CD4-positive, alpha-beta memory T cell (primary cell): ENCODE measurements around the gene CLOCK. TPM values are rescaled to one million over a fixed set of nuclear protein-coding genes. Genes with fewer than 3 reads are reported as not detected.

Experiments
- CTCF ChIA-PET: fragments of 350-600 bp; sonication (Branson Sonifier 250); formaldehyde crosslinking; loops from one replicate; lab custom pipeline; 2021; ENCODE audit warnings: inconsistent platforms; ENCODE audit not compliant: partially characterized antibody; lab: Charles Lee
- POLR2A ChIA-PET: fragments of 350-600 bp; sonication (Branson Sonifier 250); formaldehyde crosslinking; loops from one replicate; lab custom pipeline; 2021; ENCODE audit not compliant: partially characterized antibody; lab: Charles Lee
- DNase-seq, 5 donors: peaks; one replicate each; pipeline versions ENCODE4 v3.0.0 to v3.0.0-alpha.2; 2020 to 2022; ENCODE audit warnings: mixed read lengths in 1 of 5
- H3K27ac ChIP-seq: one replicate; pipeline ENCODE4 v1.7.0; 2013; ENCODE audit warnings: low read depth, low read length
- H3K27me3 ChIP-seq: 2 replicates; pipeline ENCODE4 v1.7.0; 2013; ENCODE audit warnings: mild to moderate bottlenecking, low read length, moderate library complexity; ENCODE audit not compliant: insufficient read depth
- H3K36me3 ChIP-seq: 2 replicates; pipeline ENCODE4 v1.7.0; 2013; ENCODE audit warnings: mild to moderate bottlenecking, low read length, moderate library complexity; ENCODE audit not compliant: insufficient read depth
- H3K4me1 ChIP-seq: 2 replicates; pipeline ENCODE4 v1.7.0; 2013; ENCODE audit warnings: mild to moderate bottlenecking, low read length, moderate library complexity; ENCODE audit not compliant: insufficient read depth
- H3K4me3 ChIP-seq, 2 donors: one replicate each; pipeline ENCODE4 v1.7.0; 2013; ENCODE audit warnings: low read length in 2 of 2, mild to moderate bottlenecking in 1 of 2
- H3K9me3 ChIP-seq, 2 donors: one replicate each; pipeline ENCODE4 v1.7.0; 2013; ENCODE audit warnings: low read length in 2 of 2, control low read depth in 1 of 2; ENCODE audit not compliant: control insufficient read depth in 1 of 2
- H3K27ac Mint-ChIP-seq, 7 donors: one replicate each; pipeline ENCODE4 v1.8.0; 2020 to 2021; ENCODE audit warnings: mixed read lengths in 7 of 7, mild to moderate bottlenecking in 6 of 7, inconsistent platforms in 3 of 7, moderate library complexity in 3 of 7
- H3K27me3 Mint-ChIP-seq, 2 donors: one replicate each; pipeline ENCODE4 v1.8.0; 2020 to 2021; ENCODE audit warnings: mixed read lengths in 2 of 2
- H3K36me3 Mint-ChIP-seq, 2 donors: one replicate each; pipeline ENCODE4 v1.8.0; 2020 to 2021; ENCODE audit warnings: mixed read lengths in 2 of 2, inconsistent platforms in 1 of 2, mild to moderate bottlenecking in 1 of 2
- H3K4me1 Mint-ChIP-seq, 4 donors: one replicate each; pipeline ENCODE4 v1.8.0; 2020 to 2021; ENCODE audit warnings: mixed read lengths in 4 of 4, mild to moderate bottlenecking in 1 of 4
- H3K4me3 Mint-ChIP-seq, 8 donors: one replicate each; pipeline ENCODE4 v1.8.0; 2020 to 2021; ENCODE audit warnings: mixed read lengths in 8 of 8, mild to moderate bottlenecking in 7 of 8, moderate library complexity in 6 of 8, inconsistent platforms in 3 of 8
- H3K9me3 Mint-ChIP-seq, 8 donors: one replicate each; pipeline ENCODE4 v1.8.0; 2020 to 2021; ENCODE audit warnings: mixed read lengths in 8 of 8, mild to moderate bottlenecking in 5 of 8, inconsistent platforms in 3 of 8, moderate library complexity in 1 of 8
- intact Hi-C: fragments of 100-400 bp; cut with micrococcal nuclease; formaldehyde crosslinking; loops from one replicate; pipeline ENCODE4 v1.15.1; 2023
- polyA plus RNA-seq, 2 donors: library from polyadenylated mRNA; unstranded; fragments of 300-500 nt; fragmentation: Illumina TruSeq; gene quantifications; one replicate each; pipeline ENCODE4 v1.2.3, GENCODE V29; 2021
- total RNA-seq, 2 experiments: library from RNA; stranded (reverse); gene quantifications; one replicate each; pipeline ENCODE4 v1.2.3, GENCODE V29; 2021

CLOCK gene
- total and polyA plus RNA-seq, 4 experiments from 2014 or later: 2.1 to 15.4 (median 9.8) TPM

GRCh38 chr4:55530167-55530566, 16.5 kb downstream of the CLOCK start:
- H3K4me1 ChIP-seq: no peaks in the 10 kb centered on the region
- H3K4me3 ChIP-seq: no peak overlapping the region
- no peaks in the 10 kb centered on the region for H3K9me3 ChIP-seq
- no peaks in the 10 kb centered on the region for H3K36me3 ChIP-seq
- Mint-ChIP-seq H3K27me3 (no peaks in the 10 kb centered on the region), H3K4me3 (no peak overlapping the region), H3K9me3 (peaks cover 0 to 28% (median 13%) of the 10 kb centered on the region in 8 donors), H3K27ac (no peak overlapping the region), H3K4me1 (peaks cover 13 to 28% (median 21%) of the 10 kb centered on the region in 4 donors), H3K36me3 (peaks cover 31 to 44% of the 10 kb centered on the region in 2 donors)
- CTCF ChIA-PET: interaction anchor here (1.0 to 1.6 kb wide), 2 partner anchors 9 to 13 kb away, joined by 3 read pairs; no protein-coding TSS in a partner anchor
- no peak for DNase-seq
- H3K27ac ChIP-seq: no peak overlapping the region
- H3K27me3 ChIP-seq: no peaks in the 10 kb centered on the region
- intact Hi-C loops: no loop called here
- POLR2A ChIA-PET: interaction anchor here (1.7 kb wide), 1 partner anchor 16 kb away, joined by 4 read pairs; no protein-coding TSS in a partner anchor

GRCh38 chr4:55528491-55528890, 18.2 kb downstream of the CLOCK start:
- no peaks in the 10 kb centered on the region for H3K4me1 ChIP-seq
- H3K4me3 ChIP-seq: no peak overlapping the region
- H3K27ac Mint-ChIP-seq: peak overlapping the region in 1 of 7 donors; percentile 49
- no peak for DNase-seq
- intact Hi-C loops: no loop called here
- peaks cover 10 to 21% (median 14%) of the 10 kb centered on the region in 4 donors for H3K4me1 Mint-ChIP-seq
- H3K4me3 Mint-ChIP-seq: no peak overlapping the region
- no peaks in the 10 kb centered on the region for H3K27me3 Mint-ChIP-seq
- H3K9me3 ChIP-seq: no peaks in the 10 kb centered on the region
- ChIA-PET POLR2A (no interaction called here), CTCF (no interaction called here)
- peaks cover 0 to 24% (median 13%) of the 10 kb centered on the region in 8 donors for H3K9me3 Mint-ChIP-seq
- H3K27me3 ChIP-seq: no peaks in the 10 kb centered on the region
- H3K36me3 Mint-ChIP-seq: peaks cover 23 to 41% of the 10 kb centered on the region in 2 donors
- no peaks in the 10 kb centered on the region for H3K36me3 ChIP-seq
- no peak overlapping the region for H3K27ac ChIP-seq

- H3K4me3 Mint-ChIP-seq: no peak overlapping the region
- intact Hi-C loops: no loop called here
- CTCF ChIA-PET: no interaction called here
- no peaks in the 10 kb centered on the region for H3K36me3 ChIP-seq
- H3K4me3 ChIP-seq: no peak overlapping the region
- H3K27me3 Mint-ChIP-seq: no peaks in the 10 kb centered on the region
- no peaks in the 10 kb centered on the region for H3K9me3 ChIP-seq
- H3K9me3 Mint-ChIP-seq: peaks cover 0 to 4% (median 2%) of the 10 kb centered on the region in 8 donors
- no peak overlapping the region for H3K27ac Mint-ChIP-seq
- H3K4me1 Mint-ChIP-seq: peaks cover 0 to 19% (median 9%) of the 10 kb centered on the region in 4 donors
- no peak for DNase-seq
- POLR2A ChIA-PET: no interaction called here
- H3K36me3 Mint-ChIP-seq: peaks cover 8 to 23% of the 10 kb centered on the region in 2 donors
- no peaks in the 10 kb centered on the region for H3K4me1 ChIP-seq
- H3K27me3 ChIP-seq: no peaks in the 10 kb centered on the region
- H3K27ac ChIP-seq: no peak overlapping the region
These were observed 21.7 kb downstream of the CLOCK start for GRCh38 chr4:55524844-55525571.

GRCh38 chr4:55518442-55518841, 28.3 kb downstream of the CLOCK start:
- ChIA-PET CTCF (no interaction called here), POLR2A (no interaction called here)
- Histone ChIP-seq H3K9me3 (no peaks in the 10 kb centered on the region), H3K4me3 (no peak overlapping the region), H3K36me3 (no peaks in the 10 kb centered on the region), H3K27me3 (no peaks in the 10 kb centered on the region), H3K4me1 (no peaks in the 10 kb centered on the region), H3K27ac (no peak overlapping the region)
- Mint-ChIP-seq H3K9me3 (peaks cover 0 to 4% (median 0%) of the 10 kb centered on the region in 8 donors), H3K36me3 (peaks cover 0 to 16% of the 10 kb centered on the region in 2 donors), H3K27me3 (no peaks in the 10 kb centered on the region), H3K4me3 (no peak overlapping the region), H3K4me1 (peaks cover 5 to 32% (median 17%) of the 10 kb centered on the region in 4 donors), H3K27ac (no peak overlapping the region)
- DNase-seq: no peak
- intact Hi-C loops: no loop called here

- peaks cover 0 to 4% (median 0%) of the 10 kb centered on the region in 8 donors for H3K9me3 Mint-ChIP-seq
- Histone ChIP-seq H3K27ac (no peak overlapping the region), H3K36me3 (no peaks in the 10 kb centered on the region), H3K4me3 (no peak overlapping the region), H3K9me3 (no peaks in the 10 kb centered on the region), H3K27me3 (no peaks in the 10 kb centered on the region), H3K4me1 (no peaks in the 10 kb centered on the region)
- peaks cover 0 to 14% of the 10 kb centered on the region in 2 donors for H3K36me3 Mint-ChIP-seq
- DNase-seq: no peak
- POLR2A ChIA-PET: no interaction called here
- no peaks in the 10 kb centered on the region for H3K27me3 Mint-ChIP-seq
- peak overlapping the region in 2 of 7 donors; percentile 2 to 30 for H3K27ac Mint-ChIP-seq
- CTCF ChIA-PET: no interaction called here
- H3K4me1 Mint-ChIP-seq: peaks cover 7 to 31% (median 17%) of the 10 kb centered on the region in 4 donors
- H3K4me3 Mint-ChIP-seq: peak overlapping the region in 1 of 8 donors; percentile 9
- intact Hi-C loops: no loop called here
These were observed 29.0 kb downstream of the CLOCK start for GRCh38 chr4:55517526-55518229.

- H3K36me3 Mint-ChIP-seq: peaks cover 5 to 8% of the 10 kb centered on the region in 2 donors
These were observed 33.7 kb downstream of the CLOCK start for GRCh38 chr4:55512922-55513571.

GRCh38 chr4:55512077-55512476, 34.6 kb downstream of the CLOCK start:
- POLR2A ChIA-PET: no interaction called here
- Histone ChIP-seq H3K4me3 (no peak overlapping the region), H3K27ac (no peak overlapping the region), H3K4me1 (peaks cover 6% of the 10 kb centered on the region), H3K36me3 (no peaks in the 10 kb centered on the region), H3K27me3 (no peaks in the 10 kb centered on the region), H3K9me3 (no peaks in the 10 kb centered on the region)
- Mint-ChIP-seq H3K36me3 (peaks cover 12 to 14% of the 10 kb centered on the region in 2 donors), H3K27ac (no peak overlapping the region), H3K9me3 (no peaks in the 10 kb centered on the region), H3K4me1 (peaks cover 21 to 40% (median 27%) of the 10 kb centered on the region in 4 donors), H3K27me3 (no peaks in the 10 kb centered on the region), H3K4me3 (no peak overlapping the region)
- no peak for DNase-seq
- CTCF ChIA-PET: no interaction called here
- intact Hi-C loops: no loop called here

More at GRCh38 chr4:55512922-55513571, 33.7 kb downstream of the CLOCK start:
- Histone ChIP-seq H3K4me1 (peaks cover 6% of the 10 kb centered on the region), H3K9me3 (no peaks in the 10 kb centered on the region), H3K4me3 (no peak overlapping the region), H3K27ac (no peak overlapping the region), H3K36me3 (no peaks in the 10 kb centered on the region), H3K27me3 (no peaks in the 10 kb centered on the region)
- ChIA-PET CTCF (interaction anchor here (0.5 kb wide), 1 partner anchor 157 kb away, joined by 3 read pairs; no protein-coding TSS in a partner anchor), POLR2A (no interaction called here)
- intact Hi-C loops: no loop called here
- Mint-ChIP-seq H3K4me1 (peaks cover 22 to 47% (median 32%) of the 10 kb centered on the region in 4 donors), H3K27ac (no peak overlapping the region), H3K9me3 (no peaks in the 10 kb centered on the region), H3K27me3 (no peaks in the 10 kb centered on the region), H3K4me3 (no peak overlapping the region)
- DNase-seq: no peak
